SK-N-SH (cell line): ENCODE results near the gene TTC31.

ENCODE experiments used
- CTCF ChIP-seq: fragments of 200-600 bp; sonication (generic); IDR thresholded peaks from 2 replicates; pipeline ENCODE4 v1.6.1; 2017; ENCODE audit warnings: antibody characterized with exemption, mild to moderate bottlenecking, moderate library complexity
- MEF2A ChIP-seq: IDR thresholded peaks from 2 replicates; pipeline ENCODE4 v1.4.0; 2012; ENCODE audit warnings: low read depth, borderline replicate concordance

- TF ChIP-seq MEF2A, result no peak
- no peak for TF ChIP-seq CTCF
These were observed 1.4 kb upstream of the TTC31 start for GRCh38 chr2:74481431-74481830.
